ENCODE data around the gene SIGLEC1. TPM values are rescaled to one million over a fixed set of nuclear protein-coding genes. Genes with fewer than 3 reads are reported as not detected.

Gene SIGLEC1
- total RNA-seq, 1 experiment from 2014 or later = not detected

DNA sequence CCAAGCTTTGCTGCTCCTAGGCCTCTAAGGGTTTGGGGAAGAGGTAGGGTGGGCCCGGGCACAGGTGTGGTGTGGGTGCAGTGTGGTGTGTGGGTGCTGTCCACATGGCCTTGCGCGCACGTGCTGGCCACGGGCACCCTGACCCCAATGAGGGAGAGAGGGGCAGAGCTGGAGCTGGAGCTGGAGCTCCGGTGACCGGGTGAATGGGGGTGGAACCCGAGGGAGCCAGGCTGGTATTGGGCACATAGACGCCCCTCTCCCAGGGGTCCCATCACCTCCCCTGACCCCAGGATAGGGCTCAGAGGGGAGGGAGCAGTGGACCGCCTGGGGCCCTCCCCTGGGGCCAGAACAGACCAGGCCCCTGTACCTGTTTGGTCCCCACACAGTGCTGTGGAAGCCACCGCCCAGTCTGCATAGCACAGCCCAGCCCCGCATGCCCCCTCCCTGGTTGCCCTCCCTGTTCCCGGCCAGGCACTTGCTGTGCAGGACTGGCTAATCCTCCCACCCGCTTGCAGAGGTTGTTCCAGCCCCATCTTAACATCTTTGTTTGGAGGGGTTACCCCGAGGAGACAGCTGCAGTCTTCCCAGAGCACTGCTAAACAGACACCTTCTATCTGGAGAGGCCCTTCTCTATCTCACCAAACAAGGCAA is 31.6 kb downstream of the SIGLEC1 start:
- BruUV-seq (replicated peaks) = no TSS peak
- Histone ChIP-seq H3K4me3 (ENCODE audit: low read length) (no peak overlapping the region), H3K9me2 (replicated peaks; ENCODE audit: low read length) (no peaks in the 10 kb centered on the region), H2AFZ (ENCODE audit: low read length) (no peak overlapping the region), H3K36me3 (ENCODE audit: low read depth, low read length) (no peaks in the 10 kb centered on the region), H4K20me1 (ENCODE audit: low read length) (no peaks in the 10 kb centered on the region), H3K27ac (ENCODE audit: low read length) (no peak overlapping the region), H3K9ac (ENCODE audit: low read length) (no peak overlapping the region), H3K27me3 (ENCODE audit: low read length) (peaks cover 16% of the 10 kb centered on the region), H3K4me2 (ENCODE audit: low read length) (no peak overlapping the region), H3F3A (ENCODE audit: low read length, unreplicated experiment) (no peaks in the 10 kb centered on the region), H3K79me2 (ENCODE audit: low read length) (no peaks in the 10 kb centered on the region), H3K9me3 (ENCODE audit: low read length) (no peaks in the 10 kb centered on the region), H3K4me1 (ENCODE audit: insufficient read depth, low read length) (peaks cover 3% of the 10 kb centered on the region; the same call in 1 of the 2 replicates)
- TF ChIP-seq CTCF (conservative IDR thresholded peaks at IDR 0.05; ENCODE audit: low read depth, low read length) = no peak
- TF ChIP-seq EZH2phosphoT487 (IDR thresholded peaks at IDR 0.05; ENCODE audit: borderline replicate concordance, low read length) = no peak
- no peak for TF ChIP-seq EZH2 (IDR thresholded peaks at IDR 0.05; ENCODE audit: low read length, unreplicated experiment)
- intact Hi-C loops (cut with micrococcal nuclease) = no loop called here
- ChIA-PET CTCF (no interaction called here), POLR2A (ENCODE audit: unreplicated experiment) (no interaction called here)
- DNase-seq (no peak), ATAC-seq (no peak)

DNA sequence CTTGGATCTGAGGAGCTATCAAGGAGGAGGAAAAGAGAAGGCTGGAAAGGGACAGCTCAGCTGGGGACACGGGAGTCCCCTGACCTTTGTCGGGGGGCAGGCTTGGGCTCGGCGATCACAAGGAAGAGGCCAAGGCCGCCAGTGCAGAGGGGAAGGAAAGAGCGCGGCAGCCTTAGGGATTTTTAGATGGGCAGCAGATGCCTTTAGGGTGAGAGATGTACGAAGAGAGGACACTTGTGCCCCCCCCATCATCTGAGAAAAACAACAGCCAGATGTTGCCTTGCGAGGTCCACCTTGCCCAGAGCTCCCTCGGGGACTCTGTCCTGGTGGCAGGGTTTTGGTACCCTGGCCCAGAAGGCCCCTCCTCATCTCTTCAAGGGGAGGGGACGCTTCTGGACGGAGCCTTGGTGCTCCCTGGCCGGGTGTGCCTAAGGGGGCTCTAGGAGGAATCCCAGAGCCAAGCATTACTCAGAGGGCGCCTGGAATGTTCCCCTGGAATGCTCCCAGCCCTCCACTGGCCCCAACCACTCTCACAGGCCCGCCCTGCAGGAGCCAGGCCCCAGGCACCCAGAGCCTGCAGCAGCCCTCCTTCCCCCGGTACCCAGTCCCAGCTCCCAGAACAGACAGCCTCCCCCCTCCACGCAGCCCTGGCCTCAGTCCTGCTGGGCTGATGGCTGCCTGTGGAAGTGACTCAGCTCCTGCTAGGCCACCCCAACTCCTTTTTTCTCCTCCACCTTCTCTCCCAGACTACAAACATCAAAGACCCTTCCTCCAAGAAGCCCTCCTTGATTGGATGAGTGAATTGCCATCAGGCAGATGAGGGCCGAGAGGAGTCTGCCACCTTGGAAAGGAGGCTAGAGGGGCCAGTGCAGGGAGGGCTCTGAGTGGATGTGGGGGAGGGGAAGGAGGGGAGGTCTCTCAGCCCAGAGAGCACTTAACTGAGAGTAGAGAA is 32.4 kb downstream of the SIGLEC1 start:
- Histone ChIP-seq H3K9me3 (ENCODE audit: low read length) (no peaks in the 10 kb centered on the region), H3K4me3 (ENCODE audit: low read length) (no peak overlapping the region), H3K4me2 (ENCODE audit: low read length) (no peak overlapping the region), H3K27me3 (ENCODE audit: low read length) (peaks cover 24% of the 10 kb centered on the region), H2AFZ (ENCODE audit: low read length) (no peak overlapping the region), H4K20me1 (ENCODE audit: low read length) (no peaks in the 10 kb centered on the region), H3K9ac (ENCODE audit: low read length) (no peak overlapping the region), H3F3A (ENCODE audit: low read length, unreplicated experiment) (no peaks in the 10 kb centered on the region), H3K4me1 (ENCODE audit: insufficient read depth, low read length) (peaks cover 3% of the 10 kb centered on the region; the same call in 1 of the 2 replicates), H3K79me2 (ENCODE audit: low read length) (no peaks in the 10 kb centered on the region), H3K27ac (ENCODE audit: low read length) (no peak overlapping the region), H3K9me2 (replicated peaks; ENCODE audit: low read length) (no peaks in the 10 kb centered on the region), H3K36me3 (ENCODE audit: low read depth, low read length) (no peaks in the 10 kb centered on the region)
- DNase-seq = no peak
- TF ChIP-seq CTCF (conservative IDR thresholded peaks at IDR 0.05; ENCODE audit: low read depth, low read length) (no peak), EZH2phosphoT487 (IDR thresholded peaks at IDR 0.05; ENCODE audit: borderline replicate concordance, low read length) (no peak), EZH2 (IDR thresholded peaks at IDR 0.05; ENCODE audit: low read length, unreplicated experiment) (no peak)
- ChIA-PET CTCF (no interaction called here), POLR2A (ENCODE audit: unreplicated experiment) (no interaction called here)
- intact Hi-C loops (cut with micrococcal nuclease) = loop anchor here (5.0 kb wide), 1 partner anchor 87 kb away; the partner anchor contains the start of gene ADISSP
- no peak for ATAC-seq
- no TSS peak for BruUV-seq (replicated peaks)
